PFSK-1 (cell line): ENCODE measurements around the gene ALKBH5.

Experiments
- FOXP2 ChIP-seq: optimal IDR thresholded peaks from 2 replicates; pipeline ENCODE3; 2011; ENCODE audit warnings: borderline replicate concordance, control low read depth, inconsistent platforms; ENCODE audit not compliant: insufficient read depth; ENCODE audit errors: extremely low read length, extremely low read depth
- POLR2AphosphoS5 ChIP-seq: IDR thresholded peaks from 2 replicates; pipeline ENCODE4 v1.6.1; 2012; ENCODE audit warnings: low read depth, mild to moderate bottlenecking, control low read depth, low read length, moderate library complexity
- SIN3A ChIP-seq: IDR thresholded peaks from 2 replicates; pipeline ENCODE4 v1.6.1; 2012; ENCODE audit warnings: mild to moderate bottlenecking, low read length, moderate library complexity, borderline replicate concordance; ENCODE audit not compliant: insufficient read depth
- TAF1 ChIP-seq: IDR thresholded peaks from 2 replicates; pipeline ENCODE4 v1.6.1; 2012; ENCODE audit warnings: low read length, control low read depth, borderline replicate concordance; ENCODE audit not compliant: insufficient read depth
- TF ChIP-seq, protein P1 (sequence below), 2 experiments: IDR thresholded peaks; 2 replicates each; pipeline versions ENCODE4 v1.6.1 to v1.8.0; 2011 to 2012; ENCODE audit warnings: low read depth in 2 of 2, low read length in 2 of 2, control low read depth in 1 of 2, inconsistent platforms in 1 of 2, mild to moderate bottlenecking in 1 of 2, moderate library complexity in 1 of 2; ENCODE audit not compliant: insufficient read depth in 1 of 2

The ALKBH5 gene

DNA sequence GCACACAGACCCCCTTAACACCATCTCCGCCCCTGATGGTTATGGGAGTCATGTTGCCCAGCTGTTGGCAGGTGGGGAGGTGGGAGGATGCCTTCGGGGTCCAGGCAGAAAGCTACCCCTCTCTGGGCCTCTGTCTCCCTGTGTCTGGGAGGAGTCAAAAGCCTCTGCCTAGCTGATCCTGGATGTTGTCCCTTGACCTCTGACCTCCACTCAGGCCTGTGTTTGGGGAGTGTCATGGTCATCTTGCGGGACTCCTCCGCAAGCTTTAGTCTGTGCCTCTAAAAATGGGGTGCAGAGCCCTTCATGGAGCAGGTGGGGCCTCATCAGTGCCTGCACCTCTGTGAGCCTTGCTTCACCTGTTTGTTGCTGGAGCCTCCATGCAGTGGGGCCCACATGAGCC lies 45.6 kb downstream of the ALKBH5 start:
- TF ChIP-seq FOXP2, result no peak
- no peak for TF ChIP-seq TAF1
- TF ChIP-seq, protein P1, sequence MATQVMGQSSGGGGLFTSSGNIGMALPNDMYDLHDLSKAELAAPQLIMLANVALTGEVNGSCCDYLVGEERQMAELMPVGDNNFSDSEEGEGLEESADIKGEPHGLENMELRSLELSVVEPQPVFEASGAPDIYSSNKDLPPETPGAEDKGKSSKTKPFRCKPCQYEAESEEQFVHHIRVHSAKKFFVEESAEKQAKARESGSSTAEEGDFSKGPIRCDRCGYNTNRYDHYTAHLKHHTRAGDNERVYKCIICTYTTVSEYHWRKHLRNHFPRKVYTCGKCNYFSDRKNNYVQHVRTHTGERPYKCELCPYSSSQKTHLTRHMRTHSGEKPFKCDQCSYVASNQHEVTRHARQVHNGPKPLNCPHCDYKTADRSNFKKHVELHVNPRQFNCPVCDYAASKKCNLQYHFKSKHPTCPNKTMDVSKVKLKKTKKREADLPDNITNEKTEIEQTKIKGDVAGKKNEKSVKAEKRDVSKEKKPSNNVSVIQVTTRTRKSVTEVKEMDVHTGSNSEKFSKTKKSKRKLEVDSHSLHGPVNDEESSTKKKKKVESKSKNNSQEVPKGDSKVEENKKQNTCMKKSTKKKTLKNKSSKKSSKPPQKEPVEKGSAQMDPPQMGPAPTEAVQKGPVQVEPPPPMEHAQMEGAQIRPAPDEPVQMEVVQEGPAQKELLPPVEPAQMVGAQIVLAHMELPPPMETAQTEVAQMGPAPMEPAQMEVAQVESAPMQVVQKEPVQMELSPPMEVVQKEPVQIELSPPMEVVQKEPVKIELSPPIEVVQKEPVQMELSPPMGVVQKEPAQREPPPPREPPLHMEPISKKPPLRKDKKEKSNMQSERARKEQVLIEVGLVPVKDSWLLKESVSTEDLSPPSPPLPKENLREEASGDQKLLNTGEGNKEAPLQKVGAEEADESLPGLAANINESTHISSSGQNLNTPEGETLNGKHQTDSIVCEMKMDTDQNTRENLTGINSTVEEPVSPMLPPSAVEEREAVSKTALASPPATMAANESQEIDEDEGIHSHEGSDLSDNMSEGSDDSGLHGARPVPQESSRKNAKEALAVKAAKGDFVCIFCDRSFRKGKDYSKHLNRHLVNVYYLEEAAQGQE (IDR thresholded peaks at IDR 0.05; ENCODE audit: insufficient read depth in 1 of 2, low read depth in 2 of 2, low read length in 2 of 2), result no peak
- TF ChIP-seq SIN3A, result no peak
- TF ChIP-seq POLR2AphosphoS5, result no peak

DNA sequence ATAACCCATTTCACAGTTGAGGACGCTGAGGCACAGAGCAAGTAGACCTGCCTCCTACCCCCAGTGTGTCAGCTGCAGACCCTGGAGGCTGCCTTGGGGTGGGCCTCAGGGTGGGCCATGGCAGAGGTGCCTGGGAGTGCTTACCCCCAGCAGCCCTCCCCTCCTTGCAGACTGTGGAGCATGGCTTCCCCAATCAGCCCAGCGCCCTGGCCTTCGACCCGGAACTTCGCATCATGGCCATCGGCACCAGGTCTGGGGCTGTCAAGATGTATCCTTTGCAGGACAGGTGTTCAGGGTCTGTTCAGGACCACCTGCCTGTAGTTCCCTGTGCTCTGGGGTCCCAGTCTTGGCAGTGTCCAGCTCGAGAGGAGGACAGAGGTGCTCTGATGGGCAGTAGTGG lies 46.1 kb downstream of the ALKBH5 start:
- TF ChIP-seq, protein P1 (IDR thresholded peaks at IDR 0.05; ENCODE audit: insufficient read depth in 1 of 2, low read depth in 2 of 2, low read length in 2 of 2), result no peak
- TF ChIP-seq POLR2AphosphoS5, result no peak
- TF ChIP-seq FOXP2, result no peak
- no peak for TF ChIP-seq TAF1
- no peak for TF ChIP-seq SIN3A

DNA sequence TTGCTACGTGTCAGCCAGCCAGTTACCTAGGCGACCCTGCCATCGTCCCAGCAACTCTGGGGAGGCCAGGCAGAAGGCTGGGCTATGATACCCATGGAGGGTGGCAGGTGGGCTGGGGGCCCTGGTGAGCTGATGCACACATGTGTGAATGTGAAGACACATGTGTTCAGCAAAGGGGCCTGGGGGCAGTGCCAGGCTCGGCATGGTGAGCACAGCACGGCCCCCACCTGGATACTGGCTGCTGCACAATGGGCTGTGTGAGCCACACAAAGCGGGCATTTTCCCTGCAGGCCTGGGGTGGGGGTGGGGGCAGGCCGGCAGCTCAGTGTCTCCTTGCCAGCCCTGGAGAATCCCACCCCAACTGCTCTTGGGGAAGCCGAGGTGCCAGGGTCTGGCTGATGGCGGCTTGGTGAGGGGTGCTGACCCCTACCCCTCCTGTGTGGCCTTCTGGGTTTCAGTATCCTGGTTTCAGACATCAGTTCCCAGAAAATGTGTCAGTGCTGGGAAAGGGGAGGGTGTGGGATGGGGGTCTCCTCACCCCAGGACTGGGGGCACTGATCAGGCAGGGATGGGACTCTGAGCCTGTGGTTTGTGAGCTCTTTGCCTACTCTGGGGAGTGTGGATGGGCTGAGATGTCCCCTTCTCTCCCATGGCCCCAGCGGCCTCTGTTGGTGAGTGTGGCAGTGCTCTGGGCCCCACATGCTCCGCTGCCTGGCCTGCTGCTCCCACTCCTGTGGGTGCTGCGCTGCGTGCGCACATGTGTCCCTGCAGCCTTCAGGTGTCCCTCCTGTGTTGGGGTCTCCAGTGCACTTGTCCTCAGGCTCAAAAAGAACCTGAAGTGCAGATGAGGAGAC lies 46.9 kb downstream of the ALKBH5 start:
- TF ChIP-seq, protein P1 (IDR thresholded peaks at IDR 0.05; ENCODE audit: insufficient read depth in 1 of 2, low read depth in 2 of 2, low read length in 2 of 2), result no peak
- TF ChIP-seq FOXP2, result no peak
- no peak for TF ChIP-seq SIN3A
- no peak for TF ChIP-seq POLR2AphosphoS5
- no peak for TF ChIP-seq TAF1

DNA sequence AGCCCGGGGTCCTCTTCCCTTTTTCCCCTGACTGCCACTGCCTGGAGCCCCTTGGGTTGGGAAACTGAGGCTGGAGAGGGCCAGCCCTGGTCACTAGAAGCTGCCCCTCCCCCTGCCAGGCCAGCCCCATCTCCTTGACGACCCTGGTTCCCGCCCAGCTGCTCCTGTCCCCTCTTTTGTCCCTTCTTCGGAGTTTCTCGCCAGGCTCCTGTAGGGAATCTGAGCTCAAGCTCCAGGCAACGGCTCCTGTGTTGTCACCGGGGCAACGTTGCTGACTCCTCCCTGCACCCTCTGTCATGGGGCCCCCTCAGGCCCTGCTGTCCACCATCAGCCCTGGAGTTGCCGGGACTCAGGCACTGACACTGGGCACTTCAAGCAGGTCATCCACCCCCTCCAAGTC lies 47.5 kb downstream of the ALKBH5 start:
- TF ChIP-seq POLR2AphosphoS5 (no peak), SIN3A (no peak), FOXP2 (no peak), TAF1 (no peak)
- TF ChIP-seq, protein P1 (IDR thresholded peaks at IDR 0.05; ENCODE audit: insufficient read depth in 1 of 2, low read depth in 2 of 2, low read length in 2 of 2), result no peak
